Heart left ventricle (tissue), 13 donors: ENCODE measurements around the gene RNGTT.

Experiments
- CTCF ChIP-seq, 12 donors: fragments of 200-600 bp; sonication (generic) in 4 of 12; IDR thresholded peaks; one replicate each; pipeline versions ENCODE4 v1.5.0 to v1.8.0; 2018 to 2022; ENCODE audit warnings: antibody characterized with exemption in 12 of 12, mild to moderate bottlenecking in 5 of 12
- POLR2A ChIP-seq, 2 donors: fragments of 450-650 bp; IDR thresholded peaks; one replicate each; pipeline ENCODE4 v1.6.1; 2017; ENCODE audit warnings: antibody characterized with exemption in 2 of 2, mild to moderate bottlenecking in 2 of 2, moderate library complexity in 2 of 2
- donor health status: ischemic (EF 13 %, LVEDD 7.1; RV severe dilation, severe dysfunction).
- donor health status: DM: no; HTN: yes; CAD: no.
- donor health status: DM: no; HTN: no; CAD: no.
- donor health status: ischemic (EF 25% LVEDD 6.9; RV normal size, moderate dysfunction).
- donor health status: ischemic (EF 25% LVEDD 5.7; RV mildly dilated, moderate dysfunction).
- donor health status: ischemic (EF 35%, LVEDD 5.7; RV mildly dilated, moderate dysfunction).
- donor health status: nonischemic (EF 11% LVEDD 7.7; RV severe dilation, severe dysfunction).
- donor health status: DM: yes; HTN: yes; CAD: no.
- donor health status: PGD.
- donor health status: ischemic (EF 29% LVEDD 5.4; RV normal size, mild dysfunction).
- donor health status: nonischemic (EF 23%, LVEDD 6.1; RV moderate dilation, normal function).

DNA sequence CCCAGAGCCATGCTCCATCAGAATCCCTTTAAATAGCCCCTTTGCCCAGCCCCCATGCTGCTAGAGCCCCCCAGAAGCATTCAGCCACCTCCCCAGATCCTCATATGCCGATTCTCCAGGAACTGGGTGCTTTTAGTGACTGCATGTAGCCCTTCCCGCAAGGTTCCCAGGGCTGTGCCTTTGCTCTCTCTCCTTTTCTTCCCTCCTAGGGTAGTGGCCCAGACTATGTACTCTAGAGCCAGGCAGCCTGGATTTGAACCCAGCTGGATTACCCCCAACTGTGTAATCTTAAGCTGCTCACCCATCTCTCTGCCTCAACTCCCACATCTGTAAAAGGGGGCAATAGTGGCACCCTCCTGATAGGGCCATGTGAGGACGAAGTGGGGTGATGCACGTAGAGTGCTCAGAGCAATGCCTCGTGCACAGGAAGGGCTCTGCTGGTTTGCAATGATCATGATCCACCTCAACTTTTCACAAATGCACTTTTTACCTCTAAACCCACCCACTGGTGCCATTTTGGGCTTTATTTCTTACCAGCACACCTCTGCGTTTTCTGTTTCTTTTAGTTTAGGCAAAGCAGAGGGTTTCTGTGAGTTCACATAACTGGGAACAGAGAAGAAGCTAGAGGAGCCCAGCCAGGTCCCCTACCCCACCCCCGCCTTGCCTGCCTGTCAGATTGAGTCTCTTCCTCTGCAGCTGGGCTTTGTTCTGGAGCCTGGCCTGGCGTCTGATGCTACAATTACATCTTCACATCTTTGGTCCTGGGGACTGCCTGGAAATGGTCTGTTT lies 396.5 kb downstream of the RNGTT start:
- TF ChIP-seq CTCF (IDR thresholded peaks at IDR 0.05), result no peak
- TF ChIP-seq POLR2A (IDR thresholded peaks at IDR 0.05), result no peak
